Endothelial cell of umbilical vein (primary cell): ENCODE measurements around the gene TRAPPC3. TPM values are rescaled to one million over a fixed set of nuclear protein-coding genes. Genes with fewer than 3 reads are reported as not detected.

Experiments
- BruUV-seq: library from RNA; stranded (reverse); fragments of 400-500 nt; replicated peaks from 2 replicates; lab custom pipeline; 2021; lab: Mats Ljungman, UMichigan
- CTCF ChIA-PET: fragments of 300-600, 350-600 bp; sonication (Branson Sonifier 250); formaldehyde crosslinking; loops from one replicate; lab custom pipeline; 2021; ENCODE audit warnings: antibody characterized with exemption, inconsistent platforms; lab: Charles Lee
- POLR2A ChIA-PET: fragments of 300-600, 350-600 bp; sonication (Branson Sonifier 250); formaldehyde crosslinking; loops from one replicate; lab custom pipeline; 2021; ENCODE audit warnings: antibody characterized with exemption, inconsistent platforms; lab: Charles Lee
- DNase-seq: peaks from one replicate; pipeline ENCODE4 v3.0.0-alpha.2; 2011; ENCODE audit warnings: low read depth, low spot score
- FAIRE-seq: peaks from 2 replicates; lab custom pipeline; 2011; peaks lifted over from hg19 to GRCh38; lab: Jason Lieb, UNC
- H2AFZ ChIP-seq: 2 replicates; pipeline ENCODE4 v1.6.0; 2012; ENCODE audit warnings: low read depth, low read length, control low read depth, inconsistent platforms
- H3K27ac ChIP-seq: 2 replicates; pipeline ENCODE4 v1.5.1; 2011; ENCODE audit warnings: low read depth, mild to moderate bottlenecking, control low read depth, low read length, moderate library complexity; ENCODE audit not compliant: insufficient read depth
- H3K27me3 ChIP-seq, 2 experiments: 2 replicates each; pipeline versions ENCODE4 v1.6.0 to v1.6.1; 2011; ENCODE audit warnings: low read length in 2 of 2, mixed read lengths in 1 of 2; ENCODE audit not compliant: control insufficient read depth in 2 of 2, insufficient read depth in 2 of 2
- H3K36me3 ChIP-seq, 2 experiments: 2 replicates in 1 of 2; 3 replicates in 1 of 2; pipeline ENCODE4 v1.5.1; 2011; ENCODE audit warnings: low read length in 2 of 2, mild to moderate bottlenecking in 1 of 2, moderate library complexity in 1 of 2; ENCODE audit not compliant: control insufficient read depth in 2 of 2, insufficient read depth in 2 of 2; ENCODE audit errors: extremely low read depth in 1 of 2
- H3K4me1 ChIP-seq: 3 replicates; pipeline ENCODE4 v1.5.1; 2011; ENCODE audit warnings: mild to moderate bottlenecking, low read length; ENCODE audit not compliant: control insufficient read depth, insufficient read depth; ENCODE audit errors: extremely low read depth
- H3K4me2 ChIP-seq: 2 replicates; pipeline ENCODE4 v1.6.1; 2011; ENCODE audit warnings: low read length, control low read depth, mixed read lengths; ENCODE audit not compliant: insufficient read depth
- H3K4me3 ChIP-seq, 3 experiments: fragments of 200-600 bp in 1 of 3; sonication (generic), shearing (Covaris generic) in 1 of 3; replicated peaks in 1 of 3; 2 replicates each; pipeline ENCODE4 v1.5.1; 2011 to 2016; ENCODE audit warnings: control low read depth in 3 of 3, low read length in 3 of 3, mild to moderate bottlenecking in 2 of 3, inconsistent platforms in 1 of 3, low read depth in 1 of 3, moderate library complexity in 1 of 3; ENCODE audit not compliant: insufficient read depth in 1 of 3
- H3K79me2 ChIP-seq: 2 replicates; pipeline ENCODE4 v1.6.0; 2012; ENCODE audit warnings: low read length, inconsistent platforms; ENCODE audit not compliant: control insufficient read depth, insufficient read depth
- H3K9ac ChIP-seq: replicated peaks from 2 replicates; pipeline ENCODE3; 2011; ENCODE audit warnings: low read length, control low read depth; ENCODE audit not compliant: insufficient read depth; ENCODE audit errors: extremely low read depth
- H3K9me1 ChIP-seq: replicated peaks from 3 replicates; pipeline ENCODE4 v1.6.0; 2011; ENCODE audit warnings: mild to moderate bottlenecking, low read length; ENCODE audit not compliant: control insufficient read depth, insufficient read depth; ENCODE audit errors: extremely low read depth
- H3K9me3 ChIP-seq: replicated peaks from 2 replicates; pipeline ENCODE4 v1.5.1; 2012; ENCODE audit warnings: low read length, inconsistent platforms; ENCODE audit not compliant: control insufficient read depth, insufficient read depth
- H4K20me1 ChIP-seq: replicated peaks from 2 replicates; pipeline ENCODE3; 2011; ENCODE audit warnings: mild to moderate bottlenecking, low read length; ENCODE audit not compliant: control insufficient read depth, insufficient read depth; ENCODE audit errors: extremely low read depth
- EZH2 ChIP-seq: IDR thresholded peaks from 2 replicates; pipeline ENCODE4 v1.6.1; 2012; ENCODE audit warnings: borderline replicate concordance, low read depth, mild to moderate bottlenecking, moderate library complexity, low read length, inconsistent platforms; ENCODE audit not compliant: severe bottlenecking
- FOS ChIP-seq: IDR thresholded peaks from 2 replicates; pipeline ENCODE4 v1.6.1; 2011; ENCODE audit warnings: mild to moderate bottlenecking, low read length, moderate library complexity, borderline replicate concordance; ENCODE audit not compliant: insufficient read depth
- GATA2 ChIP-seq: IDR thresholded peaks from 2 replicates; pipeline ENCODE4 v1.7.0; 2011; ENCODE audit warnings: low read depth, mild to moderate bottlenecking, moderate library complexity, mixed read lengths, low read length; ENCODE audit not compliant: insufficient read length, insufficient read depth
- JUN ChIP-seq: IDR thresholded peaks from 2 replicates; pipeline ENCODE4 v1.6.1; 2011; ENCODE audit warnings: borderline replicate concordance, low read depth; ENCODE audit not compliant: insufficient read length, insufficient read depth
- MAX ChIP-seq: IDR thresholded peaks from 2 replicates; pipeline ENCODE4 v1.6.1; 2011; ENCODE audit not compliant: insufficient read depth, insufficient read length
- MYC ChIP-seq: IDR thresholded peaks from one replicate; pipeline ENCODE4 v1.6.1; 2011; ENCODE audit warnings: mild to moderate bottlenecking, low read depth, low read length
- POLR2A ChIP-seq: IDR thresholded peaks from 2 replicates; pipeline ENCODE4 v1.6.1; 2012; ENCODE audit warnings: low read depth, mild to moderate bottlenecking, control low read depth, low read length
- POLR2AphosphoS5 ChIP-seq: IDR thresholded peaks from 2 replicates; pipeline ENCODE4 v1.6.1; 2012; ENCODE audit warnings: low read depth, mild to moderate bottlenecking, control low read depth, low read length, moderate library complexity; ENCODE audit not compliant: insufficient read depth
- dilution Hi-C: fragments of 300-500 bp; cut with MboI; formaldehyde crosslinking; loops from one replicate; pipeline ENCODE4 v1.15.0; 2019; ENCODE audit warnings: low sequenced_read_pairs; ENCODE audit not compliant: extremely low pct_ligation_motif_present
- intact Hi-C: fragments of 100-400 bp; cut with micrococcal nuclease; formaldehyde crosslinking; loops from one replicate; pipeline ENCODE4 v1.10.0; 2022
- polyA plus RNA-seq, 4 experiments: library from polyadenylated mRNA; depleted of rRNA in 3 of 4; stranded (reverse) in 3 of 4; unstranded in 1 of 4; fragments of >200 nt; gene quantifications; 2 replicates each; pipeline versions ENCODE4 v1.2.1 to v1.2.3, GENCODE V29; 2011 to 2012; ENCODE audit warnings: missing spikeins in 1 of 4
- total RNA-seq: library from RNA; stranded (reverse); gene quantifications from 2 replicates; pipeline ENCODE4 v1.2.3, GENCODE V29; 2021
- TF ChIP-seq, protein P1 (sequence below), 2 donors: IDR thresholded peaks; 1 replicate in 1 of 2; 2 replicates in 1 of 2; pipeline ENCODE4 v1.5.1; 2011; ENCODE audit warnings: low read length in 2 of 2, mild to moderate bottlenecking in 2 of 2, moderate library complexity in 2 of 2, control low read depth in 1 of 2, inconsistent platforms in 1 of 2, low read depth in 1 of 2; ENCODE audit not compliant: insufficient read depth in 1 of 2; ENCODE audit errors: extremely low read depth in 1 of 2

The TRAPPC3 gene
- total and polyA plus RNA-seq, 2 donors (not counting 3 experiments of a cell fraction or from before 2014, with no cell fraction given): 93.4 to 125 TPM

DNA sequence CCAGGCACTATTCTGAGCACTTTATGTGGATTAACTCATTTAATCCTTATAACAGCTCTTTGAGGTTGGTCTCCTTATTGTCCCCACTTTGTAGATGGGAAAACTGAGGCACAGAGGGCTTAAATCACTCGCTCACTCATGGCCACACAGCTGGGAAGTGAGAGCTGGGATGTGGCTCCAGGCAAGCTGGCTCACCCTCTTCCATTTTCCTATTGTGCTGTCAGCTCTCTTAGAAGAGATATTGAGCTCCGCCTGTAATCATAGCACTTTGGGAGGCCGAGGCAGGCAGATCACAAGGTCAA is 20.4 kb downstream of the TRAPPC3 start:
- TF ChIP-seq, protein P1, sequence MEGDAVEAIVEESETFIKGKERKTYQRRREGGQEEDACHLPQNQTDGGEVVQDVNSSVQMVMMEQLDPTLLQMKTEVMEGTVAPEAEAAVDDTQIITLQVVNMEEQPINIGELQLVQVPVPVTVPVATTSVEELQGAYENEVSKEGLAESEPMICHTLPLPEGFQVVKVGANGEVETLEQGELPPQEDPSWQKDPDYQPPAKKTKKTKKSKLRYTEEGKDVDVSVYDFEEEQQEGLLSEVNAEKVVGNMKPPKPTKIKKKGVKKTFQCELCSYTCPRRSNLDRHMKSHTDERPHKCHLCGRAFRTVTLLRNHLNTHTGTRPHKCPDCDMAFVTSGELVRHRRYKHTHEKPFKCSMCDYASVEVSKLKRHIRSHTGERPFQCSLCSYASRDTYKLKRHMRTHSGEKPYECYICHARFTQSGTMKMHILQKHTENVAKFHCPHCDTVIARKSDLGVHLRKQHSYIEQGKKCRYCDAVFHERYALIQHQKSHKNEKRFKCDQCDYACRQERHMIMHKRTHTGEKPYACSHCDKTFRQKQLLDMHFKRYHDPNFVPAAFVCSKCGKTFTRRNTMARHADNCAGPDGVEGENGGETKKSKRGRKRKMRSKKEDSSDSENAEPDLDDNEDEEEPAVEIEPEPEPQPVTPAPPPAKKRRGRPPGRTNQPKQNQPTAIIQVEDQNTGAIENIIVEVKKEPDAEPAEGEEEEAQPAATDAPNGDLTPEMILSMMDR (IDR thresholded peaks at IDR 0.05; ENCODE audit: extremely low read depth in 1 of 2, insufficient read depth in 1 of 2, low read depth in 1 of 2, low read length in 2 of 2): no peak
- TF ChIP-seq POLR2A (no peak), FOS (no peak), GATA2 (no peak), MYC (no peak), EZH2 (no peak), MAX (no peak), JUN (no peak), POLR2AphosphoS5 (no peak)
- Histone ChIP-seq H3K36me3 (no peaks in the 10 kb centered on the region), H2AFZ (no peak overlapping the region), H3K4me1 (peaks cover 7% of the 10 kb centered on the region), H3K4me2 (no peak overlapping the region), H3K9me3 (no peaks in the 10 kb centered on the region), H3K9ac (no peak overlapping the region), H3K9me1 (no peaks in the 10 kb centered on the region), H3K27me3 (peaks cover 5 to 9% of the 10 kb centered on the region in 2 experiments), H3K79me2 (no peaks in the 10 kb centered on the region), H3K27ac (no peak overlapping the region), H3K4me3 (no peak overlapping the region), H4K20me1 (no peaks in the 10 kb centered on the region)
- FAIRE-seq (no peak), DNase-seq (no peak)
- CTCF ChIA-PET: interaction anchor here (1.0 to 2.2 kb wide), 2 partner anchors 10 to 32 kb away, joined by 3 to 6 read pairs; no protein-coding TSS in a partner anchor
- intact Hi-C loops (no loop called here), dilution Hi-C loops (no loop called here)
- no TSS peak for BruUV-seq
- POLR2A ChIA-PET: no interaction called here
